HG02759 (cell line): ENCODE results near the gene FAS.
A peak's percentile ranks its signal among the peaks of the same experiment; 100 is the strongest.

Experiments used
- ATAC-seq: cut with Tn5 transposase; IDR thresholded peaks from one replicate; pipeline ENCODE4 v1.9.1; 2021; ENCODE audit warnings: mild to moderate bottlenecking, moderate library complexity; ENCODE audit not compliant: unreplicated experiment

FAS gene

GRCh38 chr10:88971221-88972061 is 19.2 kb upstream of the FAS start:
- no peak for ATAC-seq

- ATAC-seq, result no peak
Measured at GRCh38 chr10:88974012-88974411, 16.6 kb upstream of the FAS start.

DNA sequence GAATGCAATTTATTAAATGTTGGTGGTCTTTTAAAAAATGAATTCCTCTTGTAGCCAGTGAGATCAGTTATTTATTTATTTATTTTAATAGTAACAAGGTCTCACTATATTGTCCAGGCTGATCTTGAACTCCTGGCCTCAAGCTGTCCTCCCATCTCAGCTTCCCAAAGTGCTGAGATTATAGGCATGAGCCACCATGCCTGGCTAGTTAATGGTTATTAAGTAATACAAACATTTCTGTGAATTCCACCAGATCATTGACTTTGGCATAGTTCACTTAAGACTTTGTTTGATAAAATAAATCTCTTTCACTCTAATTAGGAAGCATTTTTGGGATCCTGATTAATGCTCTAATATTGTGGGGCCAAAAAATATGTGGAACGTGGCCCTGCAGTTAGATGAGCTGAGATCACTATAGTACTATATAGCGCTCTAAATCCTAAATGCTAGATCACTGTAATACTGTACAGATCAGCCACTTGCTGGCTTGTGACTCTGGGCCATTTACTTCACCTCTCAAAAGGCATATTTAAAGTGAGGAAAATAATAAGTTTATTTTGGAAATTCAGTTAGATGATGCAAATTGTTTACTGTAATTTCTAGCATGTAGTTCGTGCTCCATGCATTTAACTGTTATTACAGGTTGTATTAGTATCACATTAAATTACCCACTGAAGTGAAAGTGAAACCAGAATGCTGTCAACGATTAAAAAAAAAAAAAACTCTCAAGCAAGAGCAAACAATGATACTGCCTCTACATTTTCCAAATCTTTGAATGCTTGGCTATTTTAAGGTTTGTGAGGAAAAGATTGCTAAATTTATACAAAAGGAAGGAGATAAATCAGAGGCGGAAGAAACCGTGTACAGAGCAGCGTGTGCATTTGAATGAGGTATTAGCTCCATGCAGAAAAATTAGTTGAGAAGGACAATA is 15.9 kb upstream of the FAS start:
- ATAC-seq, result no peak

DNA sequence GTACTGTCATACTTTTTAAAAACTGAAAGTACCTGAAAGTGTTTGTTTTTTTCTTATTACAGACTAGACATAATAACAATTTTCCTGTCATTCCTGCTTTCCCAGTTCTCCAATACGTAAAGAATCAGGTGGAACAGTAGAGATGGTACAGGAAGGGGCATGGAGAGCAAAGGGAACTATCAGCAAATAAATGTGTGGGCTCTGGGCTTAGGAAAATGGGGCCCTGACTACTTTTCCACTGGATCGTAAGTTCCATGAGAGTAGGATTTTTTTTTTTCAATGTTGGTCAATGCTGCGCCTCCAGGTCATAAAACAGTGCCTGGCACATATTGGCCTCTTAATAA is 15.2 kb upstream of the FAS start:
- no peak for ATAC-seq

DNA sequence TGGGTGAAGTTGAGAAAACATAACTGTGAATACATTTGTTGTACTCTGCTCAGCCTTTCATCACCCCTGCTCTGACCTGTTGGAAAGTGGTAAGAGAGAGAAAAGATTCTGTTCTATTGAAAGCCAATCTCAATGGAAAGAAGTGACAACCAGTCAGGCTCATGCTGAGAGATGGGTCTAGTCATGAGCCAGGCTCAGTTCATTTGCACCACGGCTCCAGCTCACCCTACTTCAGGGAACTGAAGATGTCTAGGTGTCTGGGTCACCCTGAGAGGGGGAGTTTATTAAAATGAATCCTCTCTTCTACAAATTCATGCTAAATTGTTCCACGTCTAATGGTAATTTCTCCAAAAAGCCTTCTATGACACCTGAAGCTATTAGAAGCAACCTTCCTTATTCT is 12.1 kb upstream of the FAS start:
- ATAC-seq, result no peak

DNA sequence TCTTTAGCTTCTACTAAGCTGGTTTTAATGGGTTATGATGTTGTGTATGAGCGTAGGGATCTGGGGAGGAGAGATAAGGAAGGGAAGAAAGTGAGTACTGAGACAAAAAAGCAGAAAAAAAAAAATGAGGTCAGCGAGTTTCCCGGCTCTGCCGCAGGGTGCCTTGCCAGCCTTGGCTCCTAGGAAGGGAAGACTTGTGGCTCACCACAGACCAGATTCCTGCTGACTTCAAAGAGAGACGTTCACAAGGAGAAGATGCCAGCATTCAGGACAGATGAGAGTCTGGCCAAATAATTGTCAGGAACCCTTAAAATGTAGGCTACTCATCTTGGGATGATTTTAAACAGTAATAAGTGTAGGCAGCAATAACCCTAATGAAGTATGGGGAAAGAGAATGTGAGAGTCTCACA is 11.4 kb upstream of the FAS start:
- ATAC-seq, result no peak

- ATAC-seq, result no peak
Measured at GRCh38 chr10:88979603-88980002, 11.0 kb upstream of the FAS start.

DNA sequence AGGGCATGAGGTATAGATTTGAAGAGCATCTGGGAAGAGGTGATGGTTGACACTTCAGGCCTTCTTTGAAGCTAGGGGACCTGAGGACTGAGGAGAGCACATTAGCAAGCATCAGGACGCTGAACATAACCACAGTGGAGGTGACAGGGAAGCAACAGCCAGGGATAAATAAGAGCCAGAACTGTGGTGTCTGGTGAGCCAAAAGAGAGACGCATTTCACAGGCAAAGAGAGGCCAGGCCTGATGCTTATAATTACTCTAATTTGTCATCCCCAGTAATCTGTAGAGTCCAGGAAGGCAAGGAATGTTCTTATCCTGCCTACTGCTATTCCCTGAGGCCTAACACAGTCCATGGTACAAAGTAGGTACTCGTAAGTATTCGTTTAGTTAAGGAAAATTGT is 10.4 kb upstream of the FAS start:
- no peak for ATAC-seq

DNA sequence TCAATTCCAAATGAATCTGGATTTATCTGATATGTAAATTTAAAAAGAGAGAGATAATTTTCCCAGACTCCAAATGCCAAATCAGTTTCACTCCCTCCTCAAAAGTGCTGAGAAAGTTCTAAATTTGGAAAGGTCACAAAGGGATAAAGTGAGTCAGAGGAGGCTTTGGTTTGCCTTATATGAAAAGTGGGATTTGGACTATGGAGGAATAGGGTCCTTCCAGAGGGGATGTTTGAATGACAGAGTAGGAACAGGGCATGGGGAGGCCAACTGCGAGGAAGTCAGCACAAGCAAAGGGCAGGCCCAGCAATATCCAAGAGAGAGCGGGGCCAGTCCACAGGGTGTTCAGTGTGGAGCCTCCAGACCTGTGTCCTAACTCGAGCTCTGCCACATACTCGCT is 9.8 kb upstream of the FAS start:
- ATAC-seq, result no peak

DNA sequence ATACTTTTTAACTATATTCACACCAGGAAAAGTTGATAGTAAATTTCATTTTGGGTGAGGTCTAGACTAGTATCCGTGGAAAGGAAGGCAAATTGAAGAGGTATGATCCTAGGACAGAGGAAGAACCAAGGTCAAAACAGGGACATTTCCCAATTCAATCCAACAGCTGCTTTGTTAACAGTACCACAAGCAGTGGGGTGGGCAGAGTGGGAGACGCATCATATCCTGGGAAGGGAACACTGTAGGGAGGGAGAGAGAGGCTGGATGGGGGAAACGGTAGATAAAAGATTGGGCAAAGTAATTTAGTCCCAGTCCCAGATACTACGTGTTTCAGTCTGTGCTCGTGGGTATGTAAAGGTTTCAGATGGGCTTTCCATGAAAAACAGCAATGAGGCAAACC is 9.2 kb upstream of the FAS start:
- ATAC-seq, result no peak

DNA sequence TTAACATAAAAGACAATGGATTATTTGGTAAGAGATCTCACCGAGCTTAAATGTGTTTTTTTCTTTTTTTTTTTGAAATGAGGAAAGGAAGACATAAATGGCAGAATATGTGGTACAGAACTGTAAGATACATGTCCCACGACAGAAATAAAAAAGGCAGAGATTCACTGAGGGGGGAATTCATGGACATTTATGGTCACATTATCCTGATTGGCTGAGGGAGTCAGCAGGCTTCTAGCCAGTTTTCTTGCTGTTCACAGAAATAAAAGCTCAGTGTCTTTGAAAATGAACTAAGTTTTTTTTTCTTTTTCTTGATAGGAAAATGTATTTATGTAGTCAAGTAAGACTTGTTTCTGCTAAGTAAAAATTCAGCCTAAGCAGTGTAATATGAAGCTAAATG is 8.2 kb upstream of the FAS start:
- ATAC-seq, result no peak

DNA sequence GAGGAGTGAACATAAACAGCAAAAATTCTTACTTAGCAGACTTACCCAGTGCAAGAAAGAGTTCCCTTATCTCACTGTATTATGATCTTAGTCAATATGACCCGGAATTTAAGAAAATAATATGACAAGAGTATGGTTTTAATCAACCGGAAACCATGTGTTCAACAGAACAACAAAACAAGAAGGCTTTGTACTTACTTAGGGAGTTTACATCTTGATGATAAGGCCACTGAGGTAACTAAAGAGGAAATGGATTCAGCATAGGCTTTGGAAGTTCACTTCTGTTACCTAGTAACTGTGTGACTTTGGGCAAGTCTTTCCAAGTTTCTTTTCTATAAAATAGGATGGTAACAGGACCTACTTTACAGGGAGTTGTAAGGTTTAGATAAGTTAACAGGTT is 7.4 kb upstream of the FAS start:
- ATAC-seq, result no peak

GRCh38 chr10:88983939-88984338 is 6.7 kb upstream of the FAS start:
- no peak for ATAC-seq

DNA sequence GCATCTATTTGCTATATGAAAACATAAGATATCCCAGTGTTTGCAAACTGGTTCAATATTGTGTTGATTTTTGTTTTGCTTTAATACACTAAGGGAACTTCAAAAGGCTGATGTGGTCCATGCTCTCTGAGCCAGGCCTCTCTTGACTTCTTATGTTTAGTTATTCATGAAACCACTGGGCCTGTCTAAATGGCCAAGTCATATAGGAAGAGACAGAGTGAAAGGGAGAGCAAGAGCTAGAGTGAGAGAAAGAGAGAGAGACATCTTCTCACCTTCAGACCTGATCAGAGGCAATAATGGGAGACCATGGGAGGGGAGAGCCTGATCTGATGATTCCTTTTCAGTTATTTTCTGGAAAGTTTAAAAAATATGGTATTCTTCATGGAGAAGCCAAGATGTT is 6.1 kb upstream of the FAS start:
- no peak for ATAC-seq

GRCh38 chr10:88986549-88987242 is 3.9 kb upstream of the FAS start:
- ATAC-seq, result no peak

- peak; percentile 16 for ATAC-seq
Measured at GRCh38 chr10:88987243-88987725, 3.3 kb upstream of the FAS start.

GRCh38 chr10:88987840-88988239 is 2.8 kb upstream of the FAS start:
- ATAC-seq, result no peak

- ATAC-seq, result no peak
Measured at GRCh38 chr10:88989423-88989822, 1.2 kb upstream of the FAS start.

DNA sequence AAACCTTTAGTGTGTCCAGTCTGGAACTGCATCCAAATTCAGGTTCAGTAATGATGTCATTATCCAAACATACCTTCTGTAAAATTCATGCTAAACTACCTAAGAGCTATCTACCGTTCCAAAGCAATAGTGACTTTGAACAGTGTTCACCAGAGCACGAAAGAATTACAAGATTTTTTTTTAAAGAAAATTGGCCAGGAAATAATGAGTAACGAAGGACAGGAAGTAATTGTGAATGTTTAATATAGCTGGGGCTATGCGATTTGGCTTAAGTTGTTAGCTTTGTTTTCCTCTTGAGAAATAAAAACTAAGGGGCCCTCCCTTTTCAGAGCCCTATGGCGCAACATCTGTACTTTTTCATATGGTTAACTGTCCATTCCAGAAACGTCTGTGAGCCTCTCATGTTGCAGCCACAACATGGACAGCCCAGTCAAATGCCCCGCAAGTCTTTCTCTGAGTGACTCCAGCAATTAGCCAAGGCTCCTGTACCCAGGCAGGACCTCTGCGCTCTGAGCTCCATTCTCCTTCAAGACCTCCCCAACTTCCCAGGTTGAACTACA is 694 bp upstream of the FAS start:
- ATAC-seq, result peak; percentile 2

DNA sequence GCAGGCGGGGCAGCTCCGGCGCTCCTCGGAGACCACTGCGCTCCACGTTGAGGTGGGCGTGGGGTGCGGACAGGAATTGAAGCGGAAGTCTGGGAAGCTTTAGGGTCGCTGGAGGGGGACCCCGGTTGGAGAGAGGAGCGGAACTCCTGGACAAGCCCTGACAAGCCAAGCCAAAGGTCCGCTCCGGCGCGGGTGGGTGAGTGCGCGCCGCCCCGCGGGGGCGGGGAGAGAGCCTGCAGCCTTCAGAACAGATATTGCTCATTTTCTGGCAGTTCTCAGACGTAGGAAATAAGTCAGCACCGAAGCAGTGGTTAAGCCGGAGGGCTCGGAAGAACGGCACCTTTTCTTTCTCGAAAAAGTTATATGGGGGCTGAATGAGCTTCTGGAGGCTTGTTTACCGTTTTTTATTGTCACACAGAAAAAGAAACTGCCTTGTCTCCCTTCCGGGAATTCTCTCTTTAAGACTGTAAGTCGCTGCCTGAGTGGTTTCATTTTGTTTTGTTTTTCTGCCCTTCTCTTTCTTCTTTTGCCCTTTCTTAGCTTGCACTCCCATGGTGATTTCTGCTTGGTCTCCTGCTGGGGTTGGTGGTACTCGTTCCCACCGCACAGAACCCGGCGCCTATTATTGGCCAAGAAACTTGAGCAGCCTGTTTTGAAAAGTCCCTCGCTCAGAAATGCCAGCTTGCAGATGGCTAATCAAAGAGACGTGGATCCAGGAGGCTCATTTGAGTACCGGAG is 732 bp downstream of the FAS start:
- peak; percentile 47 for ATAC-seq
